IMR-90 (cell line): ENCODE data around the gene GPT2. TPM values are rescaled to one million over a fixed set of nuclear protein-coding genes. Genes with fewer than 3 reads are reported as not detected.

Experiments
- ATAC-seq: fragments of 200-7000 bp; cut with Tn5 transposase; 2 replicates; pipeline ENCODE4 v1.9.1; 2020; ENCODE audit warnings: low read depth, mild to moderate bottlenecking, moderate library complexity
- BruUV-seq: library from RNA; stranded (reverse); fragments of 400-500 nt; replicated peaks from 2 replicates; lab custom pipeline; 2021; lab: Mats Ljungman, UMichigan
- CTCF ChIA-PET: fragments of 300-600 bp; formaldehyde crosslinking; extraction: SDS; loops from one replicate; lab custom pipeline; 2021; ENCODE audit warnings: antibody characterized with exemption; lab: Yijun Ruan, JAX
- POLR2A ChIA-PET: fragments of 300-600 bp; sonication (Branson Sonifier 250); formaldehyde crosslinking; loops from one replicate; lab custom pipeline; 2022; ENCODE audit warnings: antibody characterized with exemption; ENCODE audit not compliant: unreplicated experiment; lab: Charles Lee
- DNase-seq: peaks from one replicate; pipeline ENCODE4 v3.0.0; 2013
- H2AFZ ChIP-seq: replicated peaks from 2 replicates; pipeline ENCODE3; 2013; ENCODE audit warnings: low read length, mild to moderate bottlenecking; ENCODE audit not compliant: poor library complexity
- H2AK5ac ChIP-seq: 2 replicates; pipeline ENCODE4 v1.6.1; 2013; ENCODE audit warnings: low read depth, low read length, inconsistent platforms
- H2AK9ac ChIP-seq: replicated peaks from 2 replicates; pipeline ENCODE3; 2013; ENCODE audit warnings: mild to moderate bottlenecking, low read depth, low read length, moderate library complexity; ENCODE audit not compliant: poor library complexity
- H2BK120ac ChIP-seq: 2 replicates; pipeline ENCODE4 v1.6.1; 2013; ENCODE audit warnings: low read depth, low read length, inconsistent platforms
- H2BK15ac ChIP-seq: 3 replicates; pipeline ENCODE4 v1.6.1; 2013; ENCODE audit warnings: low read depth, low read length, inconsistent platforms
- H2BK20ac ChIP-seq: 2 replicates; pipeline ENCODE4 v1.6.1; 2013; ENCODE audit warnings: low read depth, mild to moderate bottlenecking, inconsistent platforms, low read length, moderate library complexity
- H2BK5ac ChIP-seq: 2 replicates; pipeline ENCODE4 v1.6.1; 2013; ENCODE audit warnings: mild to moderate bottlenecking, low read depth, low read length, inconsistent platforms; ENCODE audit not compliant: poor library complexity, severe bottlenecking
- H3K14ac ChIP-seq: replicated peaks from 2 replicates; pipeline ENCODE4 v1.6.1; 2013; ENCODE audit warnings: low read depth, low read length, inconsistent platforms
- H3K18ac ChIP-seq: 2 replicates; pipeline ENCODE4 v1.6.1; 2013; ENCODE audit warnings: low read depth, low read length, control low read depth
- H3K23ac ChIP-seq: 2 replicates; pipeline ENCODE4 v1.6.1; 2013; ENCODE audit warnings: low read depth, low read length, inconsistent platforms
- H3K27ac ChIP-seq: 2 replicates; pipeline ENCODE4 v1.5.1; 2013; ENCODE audit warnings: mild to moderate bottlenecking, control low read depth, low read length; ENCODE audit not compliant: insufficient read depth
- H3K27me3 ChIP-seq: 2 replicates; pipeline ENCODE4 v1.6.1; 2013; ENCODE audit warnings: low read length; ENCODE audit not compliant: control insufficient read depth, insufficient read depth
- H3K36me3 ChIP-seq: 2 replicates; pipeline ENCODE4 v1.6.1; 2013; ENCODE audit warnings: low read length, mixed read lengths; ENCODE audit not compliant: control insufficient read depth, insufficient read depth
- H3K4ac ChIP-seq: 2 replicates; pipeline ENCODE4 v1.6.1; 2013; ENCODE audit warnings: low read depth, low read length, inconsistent platforms
- H3K4me1 ChIP-seq: 2 replicates; pipeline ENCODE4 v1.6.1; 2013; ENCODE audit warnings: low read length, mixed read lengths; ENCODE audit not compliant: control insufficient read depth, insufficient read depth
- H3K4me2 ChIP-seq: 2 replicates; pipeline ENCODE4 v1.6.1; 2013; ENCODE audit warnings: low read depth, mild to moderate bottlenecking, control low read depth, low read length, moderate library complexity
- H3K4me3 ChIP-seq: 2 replicates; pipeline ENCODE4 v1.5.1; 2013; ENCODE audit warnings: low read depth, mild to moderate bottlenecking, control low read depth, low read length, moderate library complexity; ENCODE audit not compliant: insufficient read depth
- H3K56ac ChIP-seq: 2 replicates; pipeline ENCODE4 v1.6.1; 2013; ENCODE audit warnings: low read length, inconsistent platforms; ENCODE audit not compliant: insufficient read depth; ENCODE audit errors: extremely low read depth
- H3K79me1 ChIP-seq, 2 experiments: 2 replicates each; pipeline ENCODE4 v1.6.1; 2013; ENCODE audit warnings: low read length in 2 of 2, inconsistent platforms in 1 of 2, low read depth in 1 of 2
- H3K9ac ChIP-seq: 2 replicates; pipeline ENCODE4 v1.6.1; 2013; ENCODE audit warnings: low read depth, low read length, control low read depth
- H3K9me1 ChIP-seq: 2 replicates; pipeline ENCODE4 v1.6.1; 2013; ENCODE audit warnings: low read length, inconsistent platforms; ENCODE audit not compliant: insufficient read depth
- H3K9me3 ChIP-seq: 2 replicates; pipeline ENCODE4 v1.6.1; 2013; ENCODE audit warnings: low read length; ENCODE audit not compliant: control insufficient read depth, insufficient read depth
- H4K20me1 ChIP-seq: 2 replicates; pipeline ENCODE4 v1.6.1; 2013; ENCODE audit warnings: low read length, inconsistent platforms; ENCODE audit not compliant: insufficient read depth
- H4K5ac ChIP-seq: 2 replicates; pipeline ENCODE4 v1.6.1; 2013; ENCODE audit warnings: mild to moderate bottlenecking, low read depth, low read length, control low read depth
- H4K8ac ChIP-seq, 2 experiments: 2 replicates each; pipeline ENCODE4 v1.6.1; 2013; ENCODE audit warnings: low read depth in 2 of 2, low read length in 2 of 2, control low read depth in 1 of 2, inconsistent platforms in 1 of 2
- H4K91ac ChIP-seq: 2 replicates; pipeline ENCODE4 v1.6.1; 2013; ENCODE audit warnings: low read depth, low read length, inconsistent platforms; ENCODE audit not compliant: insufficient read depth
- BHLHE40 ChIP-seq: fragments of 150-350 bp; IDR thresholded peaks from 2 replicates; pipeline ENCODE4 v1.6.1; 2016; ENCODE audit warnings: mild to moderate bottlenecking, low read depth, low read length
- CEBPB ChIP-seq: IDR thresholded peaks from 2 replicates; pipeline ENCODE4 v1.6.1; 2012; ENCODE audit warnings: low read depth, low read length, improper control_type of control experiment
- CHD1 ChIP-seq: IDR thresholded peaks from 2 replicates; pipeline ENCODE4 v1.6.1; 2012; ENCODE audit warnings: low read depth, low read length, improper control_type of control experiment
- FOS ChIP-seq: fragments of 150-350 bp; IDR thresholded peaks from 2 replicates; pipeline ENCODE4 v1.6.1; 2016; ENCODE audit warnings: low read depth, low read length
- MAFK ChIP-seq: IDR thresholded peaks from 2 replicates; pipeline ENCODE4 v1.6.1; 2012; ENCODE audit warnings: low read depth, low read length, improper control_type of control experiment
- MAZ ChIP-seq: IDR thresholded peaks from 2 replicates; pipeline ENCODE4 v1.6.1; 2012; ENCODE audit warnings: low read depth, mild to moderate bottlenecking, low read length, improper control_type of control experiment, moderate library complexity, borderline replicate concordance
- MXI1 ChIP-seq: IDR thresholded peaks from 2 replicates; pipeline ENCODE4 v1.6.1; 2012; ENCODE audit warnings: low read depth, mild to moderate bottlenecking, low read length, moderate library complexity, borderline replicate concordance
- NFE2L2 ChIP-seq: fragments of 150-350 bp; IDR thresholded peaks from 2 replicates; pipeline ENCODE4 v1.6.1; 2016; ENCODE audit warnings: low read depth, mild to moderate bottlenecking, low read length
- POLR2A ChIP-seq: IDR thresholded peaks from 2 replicates; pipeline ENCODE4 v1.6.1; 2012; ENCODE audit warnings: mild to moderate bottlenecking, low read depth, low read length
- RAD21 ChIP-seq: IDR thresholded peaks from 2 replicates; pipeline ENCODE4 v1.6.1; 2012; ENCODE audit warnings: low read length, improper control_type of control experiment
- RCOR1 ChIP-seq: IDR thresholded peaks from 2 replicates; pipeline ENCODE4 v1.6.1; 2012; ENCODE audit warnings: mild to moderate bottlenecking, low read length, improper control_type of control experiment; ENCODE audit not compliant: insufficient replicate concordance
- RFX5 ChIP-seq: IDR thresholded peaks from 2 replicates; pipeline ENCODE4 v1.8.0; 2012; ENCODE audit warnings: low read depth, mild to moderate bottlenecking, low read length, moderate library complexity
- SMC3 ChIP-seq: fragments of 150-350 bp; IDR thresholded peaks from 2 replicates; pipeline ENCODE4 v1.6.1; 2016; ENCODE audit warnings: low read depth, mild to moderate bottlenecking, antibody characterized with exemption, low read length, moderate library complexity
- WGBS, 2 experiments: methylation state at CpG; one replicate each; pipeline versions ENCODE4 v1.1.5 to v1.1.7; 2013; ENCODE audit warnings: missing lambda C conversion rate in 2 of 2; ENCODE audit not compliant: insufficient read length in 1 of 2; ENCODE audit errors: extremely low coverage in 2 of 2; 5-methylcytosine and 5-hydroxymethylcytosine counted together
- dilution Hi-C: fragments of 300-500 bp; cut with HindIII; formaldehyde crosslinking; loops from one replicate; pipeline ENCODE4 v1.14.3; 2018; ENCODE audit warnings: low sequenced_read_pairs; ENCODE audit not compliant: unreplicated experiment
- in situ Hi-C: fragments of 300-500 bp; cut with MboI; formaldehyde crosslinking; loops from 3 replicates; pipeline ENCODE4 v1.14.3; 2019; ENCODE audit warnings: low sequenced_read_pairs, inconsistent platforms, mixed read lengths
- intact Hi-C: fragments of 100-400 bp; cut with micrococcal nuclease; formaldehyde crosslinking; loops from 2 replicates; pipeline ENCODE4 v1.10.0; 2022
- polyA plus RNA-seq, 3 experiments: library from polyadenylated mRNA; depleted of rRNA; stranded (reverse); fragments of >200 nt; gene quantifications; 2 replicates each; pipeline ENCODE4 v1.2.3, GENCODE V29; 2012; ENCODE audit warnings: low replicate concordance in 1 of 3
- total RNA-seq: library from RNA; depleted of rRNA; stranded (reverse); fragments of >200 nt; gene quantifications from 2 replicates; pipeline ENCODE4 v1.2.3, GENCODE V29; 2012
- TF ChIP-seq, protein P1 (sequence below): fragments of 150-350 bp; IDR thresholded peaks from 2 replicates; pipeline ENCODE4 v1.6.1; 2017; ENCODE audit warnings: mild to moderate bottlenecking, antibody characterized with exemption, low read length, low read depth
- TF ChIP-seq, protein P2 (sequence below): fragments of 150-350 bp; IDR thresholded peaks from 2 replicates; pipeline ENCODE4 v1.6.1; 2016; ENCODE audit warnings: low read depth, mild to moderate bottlenecking, low read length, moderate library complexity, borderline replicate concordance
- TF ChIP-seq, protein P3 (sequence below): conservative IDR thresholded peaks from 2 replicates; pipeline ENCODE4 v1.5.1; 2012; ENCODE audit warnings: mild to moderate bottlenecking, low read depth, low read length, improper control_type of control experiment

Gene GPT2
- total and polyA plus RNA-seq, 2 of the 4 experiments (the other 2 are of a cell fraction) = 26.4 to 31.5 TPM

DNA sequence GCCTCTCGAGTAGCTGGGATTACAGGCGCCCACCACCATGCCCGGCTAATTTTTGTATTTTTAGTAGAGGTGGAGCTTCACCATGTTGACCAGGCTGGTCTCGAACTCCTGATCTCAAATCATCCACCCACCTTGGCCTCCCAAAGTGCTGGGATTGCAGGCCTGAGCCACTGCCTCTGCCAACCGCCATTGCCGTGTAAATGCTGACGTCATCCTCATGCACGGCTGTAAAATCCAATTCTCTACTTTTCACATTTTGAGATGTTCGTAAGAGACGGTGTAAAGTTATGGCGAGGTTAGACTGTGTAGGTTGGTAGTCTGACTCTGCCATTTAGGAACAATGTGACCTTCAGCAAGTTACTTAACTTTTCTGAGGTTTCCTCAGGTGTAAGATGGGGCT lies 91.0 kb downstream of the GPT2 start:
- Histone ChIP-seq H3K79me1 (peaks cover 2 to 24% of the 10 kb centered on the region in 2 experiments), H2BK5ac (no peak overlapping the region), H2BK15ac (no peak overlapping the region), H3K14ac (no peak overlapping the region), H2AK9ac (no peak overlapping the region), H3K4me2 (no peak overlapping the region), H3K23ac (no peak overlapping the region), H3K36me3 (peaks cover 7% of the 10 kb centered on the region), H3K9ac (no peak overlapping the region), H2BK120ac (no peak overlapping the region), H4K20me1 (peaks cover 20% of the 10 kb centered on the region), H4K5ac (no peak overlapping the region), H2BK20ac (no peak overlapping the region), H3K27me3 (no peaks in the 10 kb centered on the region), H3K56ac (no peak overlapping the region), H3K9me1 (peaks cover 6% of the 10 kb centered on the region), H3K18ac (no peak overlapping the region), H3K4ac (no peak overlapping the region), H2AK5ac (no peak overlapping the region), H3K27ac (no peak overlapping the region), H2AFZ (no peak overlapping the region), H3K9me3 (no peaks in the 10 kb centered on the region), H4K8ac (no peak overlapping the region), H3K4me1 (peaks cover 8% of the 10 kb centered on the region), H3K4me3 (no peak overlapping the region), H4K91ac (no peak overlapping the region)
- intact Hi-C loops (no loop called here), in situ Hi-C loops (no loop called here), dilution Hi-C loops (no loop called here)
- POLR2A ChIA-PET = interaction anchor here (0.6 kb wide), 1 partner anchor 39 kb away, joined by 6 read pairs; no protein-coding TSS in a partner anchor
- no TSS peak for BruUV-seq
- WGBS, 2 experiments = no CpG with 5 or more reads among the region's 11 CpGs
- CTCF ChIA-PET = no interaction called here
- ATAC-seq = no peak
- TF ChIP-seq MAZ (no peak), POLR2A (no peak), NFE2L2 (no peak), CHD1 (no peak), RFX5 (no peak), MXI1 (no peak), CEBPB (no peak), RCOR1 (no peak), MAFK (no peak), RAD21 (no peak), FOS (no peak), SMC3 (no peak), BHLHE40 (no peak)
- TF ChIP-seq, protein P1, sequence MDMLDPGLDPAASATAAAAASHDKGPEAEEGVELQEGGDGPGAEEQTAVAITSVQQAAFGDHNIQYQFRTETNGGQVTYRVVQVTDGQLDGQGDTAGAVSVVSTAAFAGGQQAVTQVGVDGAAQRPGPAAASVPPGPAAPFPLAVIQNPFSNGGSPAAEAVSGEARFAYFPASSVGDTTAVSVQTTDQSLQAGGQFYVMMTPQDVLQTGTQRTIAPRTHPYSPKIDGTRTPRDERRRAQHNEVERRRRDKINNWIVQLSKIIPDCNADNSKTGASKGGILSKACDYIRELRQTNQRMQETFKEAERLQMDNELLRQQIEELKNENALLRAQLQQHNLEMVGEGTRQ = no peak
- TF ChIP-seq, protein P2, sequence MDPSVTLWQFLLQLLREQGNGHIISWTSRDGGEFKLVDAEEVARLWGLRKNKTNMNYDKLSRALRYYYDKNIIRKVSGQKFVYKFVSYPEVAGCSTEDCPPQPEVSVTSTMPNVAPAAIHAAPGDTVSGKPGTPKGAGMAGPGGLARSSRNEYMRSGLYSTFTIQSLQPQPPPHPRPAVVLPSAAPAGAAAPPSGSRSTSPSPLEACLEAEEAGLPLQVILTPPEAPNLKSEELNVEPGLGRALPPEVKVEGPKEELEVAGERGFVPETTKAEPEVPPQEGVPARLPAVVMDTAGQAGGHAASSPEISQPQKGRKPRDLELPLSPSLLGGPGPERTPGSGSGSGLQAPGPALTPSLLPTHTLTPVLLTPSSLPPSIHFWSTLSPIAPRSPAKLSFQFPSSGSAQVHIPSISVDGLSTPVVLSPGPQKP = no peak
- TF ChIP-seq, protein P3, sequence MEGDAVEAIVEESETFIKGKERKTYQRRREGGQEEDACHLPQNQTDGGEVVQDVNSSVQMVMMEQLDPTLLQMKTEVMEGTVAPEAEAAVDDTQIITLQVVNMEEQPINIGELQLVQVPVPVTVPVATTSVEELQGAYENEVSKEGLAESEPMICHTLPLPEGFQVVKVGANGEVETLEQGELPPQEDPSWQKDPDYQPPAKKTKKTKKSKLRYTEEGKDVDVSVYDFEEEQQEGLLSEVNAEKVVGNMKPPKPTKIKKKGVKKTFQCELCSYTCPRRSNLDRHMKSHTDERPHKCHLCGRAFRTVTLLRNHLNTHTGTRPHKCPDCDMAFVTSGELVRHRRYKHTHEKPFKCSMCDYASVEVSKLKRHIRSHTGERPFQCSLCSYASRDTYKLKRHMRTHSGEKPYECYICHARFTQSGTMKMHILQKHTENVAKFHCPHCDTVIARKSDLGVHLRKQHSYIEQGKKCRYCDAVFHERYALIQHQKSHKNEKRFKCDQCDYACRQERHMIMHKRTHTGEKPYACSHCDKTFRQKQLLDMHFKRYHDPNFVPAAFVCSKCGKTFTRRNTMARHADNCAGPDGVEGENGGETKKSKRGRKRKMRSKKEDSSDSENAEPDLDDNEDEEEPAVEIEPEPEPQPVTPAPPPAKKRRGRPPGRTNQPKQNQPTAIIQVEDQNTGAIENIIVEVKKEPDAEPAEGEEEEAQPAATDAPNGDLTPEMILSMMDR = no peak
- DNase-seq = no peak
